GM19238 (cell line): ENCODE measurements around the gene KRT27.
"Not testable (repeated sequence)": the region's sequence is repeated elsewhere in the genome, so short reads cannot be mapped to it uniquely, and the experiment has no call there.

Source experiments
- DNase-seq: peaks from one replicate; pipeline ENCODE4 v3.0.0; 2011; ENCODE audit warnings: low spot score; ENCODE audit not compliant: insufficient read length

Gene KRT27, protein sequence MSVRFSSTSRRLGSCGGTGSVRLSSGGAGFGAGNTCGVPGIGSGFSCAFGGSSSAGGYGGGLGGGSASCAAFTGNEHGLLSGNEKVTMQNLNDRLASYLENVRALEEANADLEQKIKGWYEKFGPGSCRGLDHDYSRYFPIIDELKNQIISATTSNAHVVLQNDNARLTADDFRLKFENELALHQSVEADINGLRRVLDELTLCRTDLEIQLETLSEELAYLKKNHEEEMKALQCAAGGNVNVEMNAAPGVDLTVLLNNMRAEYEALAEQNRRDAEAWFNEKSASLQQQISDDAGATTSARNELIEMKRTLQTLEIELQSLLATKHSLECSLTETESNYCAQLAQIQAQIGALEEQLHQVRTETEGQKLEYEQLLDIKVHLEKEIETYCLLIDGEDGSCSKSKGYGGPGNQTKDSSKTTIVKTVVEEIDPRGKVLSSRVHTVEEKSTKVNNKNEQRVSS

DNA sequence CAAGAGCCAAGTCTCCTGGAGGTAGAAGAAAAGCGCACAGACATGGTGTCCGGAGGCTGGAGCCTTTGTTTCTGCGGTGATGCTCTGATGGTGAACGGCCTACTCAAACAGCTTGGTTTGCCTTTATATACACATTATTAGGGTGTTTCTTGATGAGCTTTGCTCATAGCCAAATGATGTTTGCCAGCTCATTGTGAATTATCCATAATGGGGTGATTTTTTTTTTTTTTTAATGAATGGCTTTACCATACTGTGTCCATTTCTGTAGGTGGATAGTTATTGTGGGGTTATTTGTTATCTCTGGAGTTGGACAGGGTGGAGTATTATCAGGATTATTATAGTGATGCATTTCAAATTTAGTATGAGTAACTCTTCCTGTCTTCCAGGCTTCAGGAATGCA, at the start of gene KRT27:
Gene KRT27 (minus strand): TSS at position 101 of the 400 bp plus-strand sequence. CDS start 57 bp downstream, at position 44.
- no peak for DNase-seq

DNA sequence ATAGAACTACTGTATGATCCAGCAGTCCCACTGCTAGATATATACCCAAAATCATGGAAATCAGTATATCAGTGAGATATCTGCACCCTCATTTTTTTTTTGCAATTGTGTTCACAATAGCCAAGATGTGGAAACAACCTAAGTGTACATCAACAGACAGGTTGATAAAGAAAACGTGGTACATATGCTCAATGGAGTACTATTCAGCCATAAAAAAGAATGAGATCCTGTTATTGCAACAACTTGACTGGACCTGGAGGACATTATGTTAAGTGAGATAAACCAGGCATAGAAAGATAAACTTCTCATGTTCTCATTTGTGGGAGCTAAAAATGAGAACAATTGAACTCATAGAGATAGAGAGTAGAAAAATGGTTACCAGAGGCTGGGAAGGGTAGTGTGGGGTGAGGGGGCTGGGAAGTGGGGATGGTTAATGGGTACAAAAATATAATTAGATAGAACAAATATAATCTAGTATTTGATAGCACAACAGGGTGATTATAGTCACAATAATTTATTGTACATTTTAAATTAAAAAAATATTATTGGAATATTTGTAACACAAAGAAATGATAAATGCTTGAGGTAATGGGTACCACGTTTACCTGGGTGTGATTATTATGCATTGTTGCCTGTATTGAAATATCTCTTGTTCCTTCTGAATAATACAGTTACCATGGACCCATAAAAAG, 47.9 kb upstream of the KRT27 start:
- no peak for DNase-seq

DNA sequence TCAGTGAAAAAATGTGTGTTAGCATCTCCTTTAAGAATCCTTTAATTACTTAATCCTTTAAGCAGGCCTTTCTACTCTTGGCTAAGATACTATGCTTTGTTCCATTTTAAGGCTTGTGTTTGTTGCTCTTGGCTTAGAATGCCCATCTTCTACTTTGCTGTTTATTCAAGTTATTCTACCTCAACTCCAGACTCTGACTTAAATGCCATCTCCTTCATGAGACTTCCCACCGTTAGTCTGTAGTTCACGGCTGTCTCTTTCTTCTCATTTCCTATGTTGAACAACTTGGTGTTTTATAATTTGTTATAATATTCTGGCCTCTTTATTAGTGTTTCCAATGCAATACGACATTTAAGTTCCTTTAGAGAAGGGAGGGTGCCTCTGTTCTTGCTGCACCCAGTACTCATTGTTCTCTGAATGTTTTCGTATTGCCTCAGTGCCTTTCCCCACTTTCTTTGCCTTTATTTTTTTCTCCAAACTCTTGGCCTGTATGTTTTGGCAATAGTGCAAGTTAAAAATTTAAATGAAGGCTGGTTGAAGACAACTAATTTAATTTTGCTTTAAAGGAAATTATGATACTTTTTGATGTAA, 46.2 kb upstream of the KRT27 start:
- DNase-seq, result no peak

DNA sequence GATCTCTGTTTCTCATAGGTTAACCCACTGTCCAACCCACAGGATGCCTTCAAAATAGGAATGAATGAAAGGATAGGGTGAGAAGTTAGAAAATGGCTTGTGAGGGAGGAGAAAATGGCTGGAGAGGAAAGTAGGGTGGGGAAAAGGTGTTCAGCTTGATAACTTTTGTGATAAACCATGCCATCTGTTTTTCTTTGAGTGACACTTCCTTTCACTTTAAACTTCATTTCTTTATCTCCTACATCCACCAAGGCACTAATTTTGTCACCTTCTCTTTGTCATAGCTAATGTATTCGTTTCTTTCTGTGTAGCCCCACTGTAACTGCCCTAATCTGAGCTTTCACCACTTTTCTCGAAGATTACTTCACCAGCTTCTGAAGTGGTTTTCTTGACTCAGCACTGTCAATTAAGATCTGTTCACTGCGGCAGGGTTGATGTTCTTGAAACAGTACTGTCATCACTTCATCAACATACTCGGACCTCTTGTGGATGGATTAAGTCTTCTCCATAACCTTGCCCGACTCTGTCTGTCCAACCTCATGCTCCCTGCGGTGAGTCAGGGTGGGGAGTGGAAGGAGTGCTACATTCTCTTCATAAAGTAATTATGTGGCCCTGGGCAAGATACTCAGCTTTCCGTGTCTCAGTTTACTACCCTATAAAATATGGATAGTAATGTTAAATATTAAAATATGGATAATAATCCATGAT, 45.5 kb upstream of the KRT27 start:
- DNase-seq, result no peak

DNA sequence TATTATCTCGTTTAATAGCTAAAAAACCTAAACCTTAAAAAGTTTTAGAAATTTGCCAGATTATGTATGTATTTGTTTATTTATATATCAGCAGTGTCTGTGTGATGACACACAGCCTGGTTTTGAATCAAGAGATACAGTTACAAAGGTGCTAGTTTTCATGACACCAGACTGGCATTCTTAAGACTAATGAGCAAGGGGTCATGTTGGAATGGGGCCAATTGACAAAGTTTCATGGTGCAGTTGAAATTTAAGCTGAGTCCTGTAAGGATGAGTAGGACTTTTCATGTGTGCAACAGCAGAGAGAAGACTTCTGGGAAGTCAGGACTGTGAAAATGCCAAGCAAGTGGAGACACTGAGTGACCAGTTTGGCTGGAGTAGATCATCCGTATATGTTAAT, 43.2 kb upstream of the KRT27 start:
- DNase-seq, result no peak

DNA sequence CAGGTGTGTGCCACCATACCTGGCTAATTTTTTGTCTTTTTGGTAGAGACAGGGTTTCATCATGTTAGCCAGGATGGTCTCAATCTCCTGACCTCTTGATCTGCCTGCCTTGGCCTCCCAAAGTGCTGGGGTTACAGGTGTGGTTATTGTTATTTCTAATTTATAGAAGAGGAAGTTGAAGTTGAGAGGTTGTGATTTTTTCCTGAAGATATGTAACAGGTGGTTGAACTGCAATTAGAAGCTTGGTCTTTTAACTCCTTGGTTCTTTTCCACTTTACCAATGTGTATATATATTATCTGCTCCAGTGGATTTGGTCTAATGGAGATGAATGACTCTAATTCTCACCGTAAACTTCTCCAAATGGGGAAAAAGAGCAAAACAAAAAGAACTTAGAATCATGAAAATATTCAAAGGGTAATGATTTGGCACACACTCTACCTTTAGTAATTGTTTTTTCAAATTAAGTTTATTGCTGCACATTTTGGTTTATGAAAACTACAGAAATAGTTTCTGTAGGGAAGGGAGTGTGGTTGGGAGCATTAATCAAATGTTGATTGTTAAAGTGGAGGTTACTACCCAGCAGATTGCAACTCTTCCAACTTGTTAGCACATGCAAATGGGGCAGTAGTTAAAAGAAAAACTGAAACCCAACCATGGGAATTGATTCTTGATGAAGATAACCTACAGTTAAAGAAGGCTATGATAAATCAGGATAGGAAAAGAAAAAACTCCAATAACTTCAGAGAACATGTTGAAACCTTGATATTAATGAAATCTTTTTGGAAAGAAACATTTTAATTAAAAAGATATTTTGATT, 41.9 kb upstream of the KRT27 start:
- no peak for DNase-seq

DNA sequence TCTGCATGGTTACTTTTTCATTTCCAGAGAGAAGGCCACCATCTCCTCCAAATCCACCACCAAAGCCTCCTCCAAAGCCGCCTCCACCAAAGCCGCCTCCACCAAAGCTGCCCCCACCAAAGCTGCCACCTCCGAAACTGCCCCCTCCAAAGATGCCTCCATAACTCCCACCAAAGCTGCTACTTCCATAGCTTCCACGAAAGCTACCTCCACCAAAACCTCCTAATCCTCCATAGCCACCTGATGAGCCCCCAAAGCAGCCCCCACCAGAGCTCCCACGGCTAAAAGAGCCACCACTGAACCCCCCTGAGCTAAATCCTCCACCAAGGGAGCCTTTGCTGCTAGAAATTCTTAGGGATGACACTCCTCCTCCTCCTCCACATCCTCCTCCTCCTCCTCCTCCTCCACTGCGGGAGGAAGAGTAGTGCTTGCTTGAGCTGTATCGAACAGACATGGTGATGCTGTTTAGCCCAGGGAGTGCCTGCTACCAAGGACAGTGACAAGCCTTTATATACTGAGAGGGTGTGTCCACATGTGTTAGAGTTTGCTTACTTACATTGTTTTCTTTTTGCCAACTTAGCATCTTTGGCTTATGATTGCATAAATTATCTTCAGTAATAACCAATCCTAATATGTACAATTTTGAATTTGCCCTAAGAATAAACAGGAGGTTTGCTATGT, 39.9 kb upstream of the KRT27 start, which contains the start of gene KRT10:
Gene KRT10 (minus strand): TSS at position 483 of the 681 bp plus-strand sequence. CDS start 29 bp downstream, at position 454.
- no peak for DNase-seq

DNA sequence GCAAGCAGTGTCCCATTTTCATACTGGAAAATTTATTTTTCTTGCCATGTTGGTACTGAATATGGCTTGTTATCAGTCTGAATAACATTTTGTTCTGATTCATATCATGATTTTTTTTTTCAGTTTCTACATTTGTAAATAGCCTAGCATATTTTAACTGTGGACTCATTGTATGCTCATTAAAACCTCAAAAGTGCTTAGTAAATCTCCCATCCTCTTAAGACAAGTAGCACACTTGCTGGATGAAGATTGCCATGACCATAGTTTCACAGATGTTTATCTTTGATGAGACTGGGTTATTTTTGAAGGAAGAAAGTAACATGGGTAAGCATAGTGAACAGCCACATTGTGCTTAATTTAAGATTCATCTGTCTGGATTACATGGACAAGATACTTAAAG, 39.2 kb upstream of the KRT27 start:
- DNase-seq, result no peak

DNA sequence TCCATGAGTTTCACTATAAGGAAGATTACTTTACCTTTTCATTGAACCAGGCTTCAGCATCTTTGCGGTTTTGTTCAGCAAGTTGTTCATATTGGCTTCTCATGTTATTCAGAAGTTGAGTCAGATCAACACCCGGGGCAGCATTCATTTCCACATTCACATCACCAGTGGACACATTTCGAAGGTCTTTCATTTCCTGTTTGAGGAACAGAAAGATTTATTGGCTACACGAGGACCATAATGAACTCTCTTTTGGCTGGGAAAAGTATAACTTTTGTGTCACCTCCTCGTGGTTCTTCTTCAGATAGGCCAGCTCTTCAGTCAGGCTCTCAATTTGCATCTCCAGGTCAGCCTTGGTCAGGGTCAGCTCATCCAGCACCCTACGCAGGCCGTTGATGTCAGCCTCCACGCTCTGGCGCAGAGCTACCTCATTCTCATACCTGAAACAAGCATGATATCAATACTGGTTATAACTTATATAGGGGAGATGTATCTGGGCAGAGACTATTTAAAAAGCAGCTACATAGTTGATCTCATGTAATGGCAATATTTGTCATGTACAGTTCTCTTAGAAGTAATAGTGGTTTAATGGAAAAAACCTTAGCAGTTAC, 38.0 kb upstream of the KRT27 start:
- DNase-seq, result no peak

DNA sequence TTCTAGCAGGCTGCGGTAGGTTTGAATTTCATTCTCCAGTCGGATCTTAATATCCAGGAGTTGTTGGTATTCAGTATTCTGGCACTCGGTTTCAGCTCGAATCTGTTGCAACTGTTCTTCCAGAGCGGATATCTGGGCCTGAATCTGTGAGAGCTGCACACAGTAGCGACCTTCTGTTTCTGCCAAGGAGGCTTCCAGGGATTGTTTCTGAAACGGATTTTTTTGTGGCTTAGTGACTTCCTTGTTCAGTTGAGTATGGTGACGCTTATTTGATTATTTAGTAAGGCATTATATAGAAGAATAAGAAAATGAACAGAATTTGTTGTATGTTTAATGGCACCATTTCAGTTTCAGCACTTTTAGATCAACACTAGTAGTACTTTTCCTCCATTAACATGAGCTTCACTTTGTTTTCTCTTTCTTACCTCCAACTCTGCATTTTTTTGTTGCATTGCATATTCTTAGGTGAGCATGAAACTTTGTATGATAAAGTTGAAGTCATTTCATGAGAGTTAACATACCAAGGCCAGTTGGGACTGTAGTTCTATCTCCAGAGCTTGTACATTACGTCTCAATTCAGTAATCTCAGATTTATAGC, 37.3 kb upstream of the KRT27 start:
- DNase-seq, result no peak

DNA sequence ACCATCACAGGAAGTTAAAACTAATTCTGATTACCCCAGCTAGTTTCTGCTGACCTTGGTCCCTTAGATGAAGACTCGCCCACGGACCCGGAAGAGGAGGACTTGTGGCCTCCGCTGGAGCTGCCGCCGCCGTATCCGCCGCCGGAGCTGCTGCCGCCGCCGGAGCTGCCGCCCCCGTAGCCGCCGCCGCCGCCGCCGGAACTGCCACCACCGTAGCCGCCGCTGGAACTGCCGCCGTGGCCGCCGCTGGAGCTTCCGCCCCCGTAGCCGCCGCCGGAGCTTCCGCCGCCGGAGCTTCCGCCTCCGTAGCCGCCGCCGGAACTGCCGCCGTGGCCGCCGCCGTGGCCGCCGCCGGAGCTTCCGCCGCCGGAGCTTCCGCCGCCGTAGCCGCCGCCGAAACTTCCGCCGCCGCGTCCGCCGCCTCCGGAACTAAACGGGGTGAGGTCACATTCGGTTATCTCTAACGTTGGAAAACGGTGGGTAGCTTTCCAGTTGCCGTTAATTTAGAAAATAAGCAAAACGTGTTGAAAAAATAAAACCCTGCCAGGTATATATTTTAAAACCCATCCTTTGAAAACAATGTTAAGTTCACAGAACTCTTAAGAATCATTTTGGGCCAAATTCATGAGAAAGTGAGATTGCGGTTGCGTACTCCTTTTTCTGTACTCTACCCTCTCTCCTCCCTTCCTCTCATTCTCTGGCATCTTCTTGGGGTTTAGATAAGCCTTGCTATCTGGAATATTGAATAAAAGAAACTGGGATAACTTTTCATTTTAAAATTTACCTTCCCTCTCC, 36.6 kb upstream of the KRT27 start:
- peak; percentile 62 for DNase-seq

DNA sequence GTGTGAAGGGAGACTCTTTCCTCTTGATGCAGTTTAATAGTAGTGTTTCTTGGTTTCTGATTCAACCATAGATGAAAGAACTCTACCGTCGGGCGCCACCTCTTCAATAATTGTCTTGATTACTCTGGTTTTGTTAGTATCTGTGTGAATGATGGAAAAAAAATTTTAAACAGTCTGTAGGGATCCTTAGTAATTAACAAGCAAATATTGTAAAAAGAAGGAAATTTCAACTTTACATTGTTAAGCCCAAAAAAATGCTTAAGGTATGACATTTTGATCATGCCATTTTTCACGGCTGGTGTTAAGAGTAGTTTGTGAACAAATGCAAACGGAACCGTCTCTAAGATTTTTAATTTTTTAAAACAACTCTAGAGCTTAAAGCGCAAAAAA, 36.0 kb upstream of the KRT27 start:
- no peak for DNase-seq

DNA sequence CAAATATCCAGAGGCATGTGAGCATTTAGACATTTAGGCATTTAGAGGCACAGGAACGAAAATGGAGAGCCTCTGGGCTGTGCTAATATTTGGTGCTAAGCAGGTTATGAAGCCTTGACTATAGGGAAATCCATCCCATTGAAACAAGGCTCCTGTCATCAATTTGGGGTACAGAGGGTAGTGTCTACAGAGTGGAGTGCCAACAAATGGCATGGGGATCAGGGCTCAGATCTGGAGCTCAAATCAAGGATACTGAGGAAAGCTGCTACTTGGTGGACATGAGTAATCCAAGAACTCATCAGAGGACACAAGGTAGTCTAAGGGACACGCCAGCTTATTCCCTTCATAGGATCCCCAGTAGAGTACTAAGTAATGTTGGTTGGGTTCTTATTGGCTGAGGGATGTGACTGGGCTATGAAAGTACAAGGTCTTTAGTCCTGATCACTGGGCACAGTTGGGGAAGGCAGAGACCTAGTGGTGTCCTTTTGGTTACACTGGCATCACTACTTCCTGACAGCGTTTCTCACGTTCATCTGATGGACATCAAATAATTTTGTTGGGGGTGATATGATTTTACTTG, 34.8 kb upstream of the KRT27 start:
- no peak for DNase-seq

DNA sequence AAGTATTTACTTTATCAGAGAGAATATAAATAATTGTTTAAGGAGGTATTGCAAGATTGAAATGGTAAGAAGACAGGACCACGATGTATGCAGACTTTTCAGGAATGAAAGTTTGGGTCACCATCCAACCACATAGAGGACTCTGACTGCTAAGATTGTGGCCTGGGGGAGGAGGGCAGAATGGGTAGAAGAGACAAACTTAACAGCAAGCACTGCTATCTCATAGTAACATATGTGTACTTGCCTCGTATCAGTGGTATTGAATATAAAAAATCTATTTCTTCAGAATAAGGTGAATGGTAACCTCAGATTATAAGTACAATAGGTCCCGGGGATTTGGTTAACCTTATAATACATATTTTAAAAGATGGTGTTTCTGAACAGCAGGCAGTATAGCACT, 34.2 kb upstream of the KRT27 start:
- no peak for DNase-seq

DNA sequence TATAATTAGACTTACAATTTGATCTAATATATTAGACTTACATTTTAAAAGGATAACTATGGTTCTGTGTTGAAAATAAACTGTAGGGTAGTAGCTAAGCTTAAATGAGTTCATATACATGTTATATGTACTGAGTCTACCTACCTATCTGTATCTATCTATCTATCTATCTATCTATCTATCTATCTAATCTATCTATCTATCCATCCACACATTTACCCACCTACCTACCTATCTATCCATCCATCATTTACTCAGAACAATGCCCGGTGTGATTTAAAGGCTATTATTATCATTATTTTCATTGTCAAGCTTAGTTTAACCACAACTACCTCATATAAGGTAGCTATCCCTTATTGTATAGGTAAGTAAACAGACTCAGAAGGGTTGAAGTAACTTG, 33.0 kb upstream of the KRT27 start:
- no peak for DNase-seq

DNA sequence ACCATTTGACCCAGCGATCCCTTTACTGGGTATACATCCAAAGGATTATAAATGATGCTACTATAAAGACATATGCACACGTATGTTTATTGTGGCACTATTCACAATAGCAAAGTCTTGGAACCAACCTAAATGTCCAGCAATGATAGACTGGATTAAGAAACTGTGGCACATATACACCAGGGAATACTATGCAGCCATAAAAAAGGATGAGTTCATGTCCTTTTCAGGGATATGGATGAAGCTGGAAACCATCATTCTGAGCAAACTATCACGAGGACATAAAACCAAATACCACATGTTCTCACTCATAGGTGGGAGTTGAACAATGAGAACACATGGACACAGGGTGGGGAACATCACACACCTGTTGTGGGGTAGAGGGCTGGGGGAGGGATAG, 32.3 kb upstream of the KRT27 start:
- not testable (repeated sequence) for DNase-seq

DNA sequence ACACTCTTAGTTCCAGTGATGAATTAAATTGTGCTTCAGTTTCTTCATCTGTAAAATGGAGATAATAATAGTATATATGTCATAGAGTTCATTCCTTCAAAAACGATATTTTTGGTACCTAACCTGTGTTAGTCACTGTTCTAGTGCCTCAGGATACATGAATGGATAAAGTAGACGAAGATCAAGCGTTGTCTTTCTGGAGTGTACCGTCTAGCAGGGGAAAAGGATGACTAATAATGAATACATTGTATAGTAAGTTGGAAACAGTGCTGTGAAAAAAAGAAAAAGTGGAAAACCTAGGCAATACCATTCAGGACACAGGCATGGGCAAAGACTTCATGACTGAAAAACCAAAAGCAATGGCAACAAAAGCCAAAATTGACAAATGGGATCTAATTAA, 31.5 kb upstream of the KRT27 start:
- DNase-seq, result no peak

DNA sequence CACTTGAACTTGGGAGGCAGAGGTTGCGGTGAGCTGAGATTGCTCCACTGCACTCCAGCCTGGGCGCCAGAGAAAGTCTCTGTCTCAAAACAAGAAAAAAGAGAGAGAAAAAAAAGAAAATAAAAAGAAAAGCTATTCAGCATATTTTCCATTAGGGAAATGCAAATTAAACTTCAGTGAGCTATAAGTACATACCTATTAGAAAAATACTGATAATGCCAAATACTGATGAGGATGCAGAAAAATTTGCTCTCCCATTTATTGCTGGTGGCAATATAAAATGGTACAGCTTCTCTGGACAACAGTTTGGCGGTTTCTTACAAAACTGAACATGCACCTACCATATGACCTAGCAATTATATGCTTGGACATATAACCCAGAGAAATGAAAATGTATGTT, 30.3 kb upstream of the KRT27 start:
- no peak for DNase-seq
